ENCODE results near the gene MCOLN1.
"Not testable (repeated sequence)": the region's sequence is repeated elsewhere in the genome, so short reads cannot be mapped to it uniquely, and the experiment has no call there.

Gene MCOLN1

DNA sequence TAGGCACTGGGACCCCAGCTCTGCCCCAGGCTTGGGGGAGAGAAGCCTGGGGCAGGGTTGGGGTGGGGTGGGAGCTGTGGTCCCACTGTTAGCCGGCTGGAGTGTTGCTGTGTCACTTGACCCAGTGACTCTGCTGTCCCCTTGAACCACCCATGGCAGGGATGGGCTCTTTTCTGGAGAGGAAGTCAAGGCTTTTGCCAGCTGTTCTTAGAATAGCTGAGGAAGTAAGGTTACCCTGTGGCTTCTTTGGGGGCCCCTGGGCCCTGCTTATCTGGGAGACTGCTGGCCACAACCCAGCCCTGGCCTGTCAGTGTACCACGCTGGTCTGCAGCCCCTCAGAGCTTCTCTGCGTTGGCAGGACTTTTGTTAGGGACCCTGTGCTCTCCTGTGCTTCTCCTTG, 22.2 kb downstream of the MCOLN1 start:
- DNase-seq, result no peak

DNA sequence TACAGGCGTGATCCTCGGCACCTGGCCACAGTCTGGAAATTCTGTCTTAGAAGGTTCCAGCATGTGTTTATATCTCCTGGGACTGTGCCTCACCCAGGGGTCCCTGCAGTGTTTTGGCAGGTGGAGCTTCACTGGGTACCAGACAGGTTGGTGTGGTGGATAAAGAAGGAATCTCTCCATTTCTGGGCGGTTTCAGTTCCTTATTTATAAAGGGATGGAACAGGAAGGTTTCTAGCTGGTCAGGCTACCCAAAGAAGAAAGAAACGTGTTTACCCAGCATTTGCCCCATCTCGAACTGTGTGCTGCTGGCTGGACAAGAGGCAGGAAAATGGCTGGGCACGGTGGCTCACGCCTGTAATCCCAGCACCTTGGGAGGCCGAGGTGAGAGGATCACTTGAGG, 22.9 kb downstream of the MCOLN1 start:
- no peak for DNase-seq

GRCh38 chr19:7545904-7546303, 23.5 kb downstream of the MCOLN1 start:
- no peak for DNase-seq

DNA sequence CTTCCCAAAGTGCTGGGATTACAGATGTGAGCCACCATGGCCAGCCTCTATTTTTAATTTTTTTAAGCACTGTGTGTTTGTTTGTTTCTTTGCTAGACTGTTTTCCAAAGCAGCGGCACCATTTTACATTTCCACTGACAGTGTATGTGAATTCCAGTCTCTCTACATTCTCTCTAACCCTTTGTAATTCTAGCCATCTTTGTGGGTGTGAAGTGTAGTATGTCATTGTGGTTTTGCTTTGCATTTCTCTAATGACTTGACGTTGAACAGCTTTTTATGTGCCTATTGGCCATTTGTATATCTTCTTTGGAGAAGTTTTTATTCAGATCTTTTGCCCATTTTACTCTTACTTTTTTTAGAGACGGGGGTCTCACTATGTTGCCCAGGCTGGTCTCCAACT, 24.7 kb downstream of the MCOLN1 start:
- DNase-seq, result no peak

DNA sequence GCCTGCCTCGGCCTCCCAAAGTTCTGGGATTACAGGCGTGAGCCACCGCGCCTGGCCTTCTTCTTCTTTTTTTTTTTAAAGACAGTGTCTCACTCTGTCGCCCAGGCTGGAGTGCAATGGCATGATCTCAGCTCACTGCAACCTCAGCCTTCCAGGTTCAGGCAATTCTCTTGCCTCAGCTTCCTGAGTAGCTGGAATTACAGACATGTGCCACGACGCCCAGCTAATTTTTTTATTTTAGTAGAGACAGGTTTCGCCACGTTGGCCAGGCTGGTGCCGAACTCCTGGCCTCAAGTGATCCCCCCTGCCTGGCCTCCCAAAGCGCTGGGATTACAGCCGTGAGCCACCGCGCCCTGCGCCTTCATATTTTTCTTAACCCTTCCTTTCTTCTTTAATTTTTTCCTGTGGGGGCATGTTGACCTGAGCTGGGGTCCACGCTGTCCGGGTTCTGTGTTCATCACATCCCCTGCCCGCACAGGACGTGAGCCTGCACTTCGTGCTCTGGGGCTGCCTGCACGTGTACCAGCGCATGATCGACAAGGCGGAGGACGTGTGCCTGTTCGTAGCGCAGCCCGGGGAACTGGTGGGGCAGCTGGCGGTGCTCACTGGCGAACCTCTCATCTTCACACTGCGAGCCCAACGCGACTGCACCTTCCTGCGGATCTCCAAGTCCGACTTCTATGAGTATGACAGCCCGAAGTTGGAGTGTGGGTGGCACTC, 27.2 kb downstream of the MCOLN1 start:
- DNase-seq, result no peak

GRCh38 chr19:7550169-7550770, 27.8 kb downstream of the MCOLN1 start:
- DNase-seq, result no peak

DNA sequence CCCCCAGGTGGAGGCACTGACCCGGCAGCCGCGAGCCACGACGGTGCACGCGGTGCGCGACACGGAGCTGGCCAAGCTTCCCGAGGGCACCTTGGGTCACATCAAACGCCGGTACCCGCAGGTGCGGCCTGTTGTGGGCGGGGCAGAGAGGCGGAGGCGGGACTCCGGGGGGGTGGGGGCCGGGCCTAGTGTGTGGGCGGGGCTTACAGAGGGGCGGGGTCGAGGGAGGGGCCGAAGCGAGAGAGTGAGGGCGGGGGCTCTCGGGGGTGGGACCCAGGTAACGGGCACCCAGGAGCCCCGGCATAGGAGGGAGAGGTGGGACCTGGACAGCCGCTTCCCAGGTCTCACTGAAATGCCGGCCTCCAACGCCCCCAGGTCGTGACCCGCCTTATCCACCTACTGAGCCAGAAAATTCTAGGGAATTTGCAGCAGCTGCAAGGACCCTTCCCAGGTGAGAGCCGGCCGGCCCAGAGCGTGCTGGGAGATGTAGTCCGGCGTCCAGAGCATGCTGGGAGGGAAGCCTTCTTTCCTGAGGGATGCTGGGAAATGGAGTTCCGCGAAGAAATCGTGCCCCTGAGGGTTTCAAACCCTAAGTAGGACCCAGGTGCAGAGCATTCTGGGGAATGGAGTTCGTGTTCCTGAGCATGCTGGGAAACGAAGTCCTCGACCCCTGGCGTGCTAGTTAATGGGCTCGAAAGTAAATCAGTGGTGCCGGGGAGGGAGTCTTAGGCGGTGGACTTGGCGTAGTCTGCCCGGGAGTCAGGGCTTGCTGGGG, 28.8 kb downstream of the MCOLN1 start:
- DNase-seq, result no peak

GRCh38 chr19:7552781-7553180, 30.4 kb downstream of the MCOLN1 start:
- DNase-seq, result no peak

- no peak for DNase-seq
Measured at GRCh38 chr19:7554565-7554964, 32.1 kb downstream of the MCOLN1 start.

GRCh38 chr19:7554990-7555864, 32.8 kb downstream of the MCOLN1 start:
- DNase-seq, result no peak

DNA sequence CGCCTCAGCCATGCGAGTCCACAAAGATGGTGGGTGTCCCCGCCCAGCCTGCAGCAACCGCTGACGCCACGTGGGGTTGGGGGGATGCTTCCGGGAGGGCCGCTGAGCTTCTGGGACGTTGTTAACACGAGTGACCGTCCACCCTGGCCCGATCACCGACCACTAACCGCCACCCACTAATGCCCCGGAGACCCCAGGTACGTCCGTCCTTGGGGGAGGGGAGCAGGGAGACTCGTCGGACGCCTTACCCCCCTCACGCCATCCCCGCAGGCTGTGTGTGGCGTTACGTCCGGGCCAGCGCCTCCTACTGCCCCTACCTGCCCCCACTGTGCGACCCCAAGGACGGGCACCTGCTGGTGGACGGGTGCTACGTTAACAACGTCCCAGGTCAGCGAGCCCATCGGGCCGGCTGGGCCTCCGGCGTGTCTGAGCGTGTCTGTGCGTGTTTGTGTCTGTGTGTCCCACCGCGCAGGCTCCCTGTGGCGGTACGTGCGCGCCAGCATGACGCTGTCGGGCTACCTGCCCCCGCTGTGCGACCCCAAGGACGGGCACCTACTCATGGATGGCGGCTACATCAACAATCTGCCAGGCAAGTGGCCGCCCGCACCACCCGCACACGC, 34.4 kb downstream of the MCOLN1 start:
- DNase-seq, result no peak

- no peak for DNase-seq
Measured at GRCh38 chr19:7558667-7559066, 36.2 kb downstream of the MCOLN1 start.

DNA sequence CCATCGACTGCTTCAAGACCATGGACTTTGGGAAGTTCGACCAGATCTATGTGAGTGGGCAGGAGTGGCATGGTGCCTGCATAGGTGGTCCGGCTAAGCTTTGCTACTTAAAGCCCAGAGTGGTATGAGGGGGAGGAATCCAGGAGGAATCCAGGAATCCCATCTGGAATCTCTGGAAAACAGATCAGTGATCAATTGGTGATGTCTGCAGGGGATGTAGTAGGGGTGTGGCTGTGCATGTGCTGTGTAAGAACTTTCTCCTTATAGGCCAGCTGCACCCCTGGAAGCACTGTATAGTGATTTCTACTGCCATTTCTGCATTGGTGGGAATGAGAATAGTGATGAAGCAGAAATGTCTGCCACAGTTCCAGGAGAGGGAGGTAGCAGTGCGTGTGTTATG, 36.7 kb downstream of the MCOLN1 start:
- DNase-seq, result no peak

GRCh38 chr19:7560255-7560654, 37.8 kb downstream of the MCOLN1 start:
- no peak for DNase-seq

- DNase-seq, result no peak
Measured at GRCh38 chr19:7561325-7561724, 38.9 kb downstream of the MCOLN1 start.

DNA sequence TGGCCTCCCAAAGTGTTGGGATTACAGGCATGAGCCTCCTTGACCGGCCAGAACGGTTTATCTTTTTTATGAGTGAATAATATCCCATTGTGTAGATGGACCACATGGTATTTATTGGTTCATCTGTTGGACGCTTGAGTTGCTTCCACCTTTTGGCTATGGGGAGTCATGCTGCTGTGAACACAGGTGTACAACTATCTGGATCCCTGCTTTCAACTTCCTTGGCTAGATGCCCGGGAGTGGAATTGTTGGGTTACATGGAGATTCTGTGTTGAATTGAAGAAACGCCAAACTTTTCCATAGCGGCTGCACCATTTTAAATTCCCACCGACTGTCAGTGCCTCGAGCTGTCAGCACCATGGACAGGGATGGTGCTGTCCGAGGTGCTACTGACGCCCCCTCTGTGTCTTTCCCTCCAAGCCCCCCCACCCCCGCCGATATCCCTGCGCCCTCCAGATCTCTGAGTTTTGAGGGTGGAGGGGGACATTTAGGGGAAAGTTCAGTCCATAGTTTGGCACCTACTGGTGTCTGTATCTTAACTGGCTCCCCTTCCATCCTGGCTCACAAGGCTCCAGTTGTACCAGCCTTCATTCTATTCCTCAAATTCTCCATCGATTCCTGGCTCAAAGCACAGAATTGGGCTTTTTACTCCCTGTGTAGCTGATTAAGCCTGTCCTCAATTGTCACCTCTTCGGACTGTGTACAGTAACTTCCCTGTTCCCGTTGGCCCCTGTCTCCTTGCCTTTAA, 40.4 kb downstream of the MCOLN1 start:
- DNase-seq, result no peak

DNA sequence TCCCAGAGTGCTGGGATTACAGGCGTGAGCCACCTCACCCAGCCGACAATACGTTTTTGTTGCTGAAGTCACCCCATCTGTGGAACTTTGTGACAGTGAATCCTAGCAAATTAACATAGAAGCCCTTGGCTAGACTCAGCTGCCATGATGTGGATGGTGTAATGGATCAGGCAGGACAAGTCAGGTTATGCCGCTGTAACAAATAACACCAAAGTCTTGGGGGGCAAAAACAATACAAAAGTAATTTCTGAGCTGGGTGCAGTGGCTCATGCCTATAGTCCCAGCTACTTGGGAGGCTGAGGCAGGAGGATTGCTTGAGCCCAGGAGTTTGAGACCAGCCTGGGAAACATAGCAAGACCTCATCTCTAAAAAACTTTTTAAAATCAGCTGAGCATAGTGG, 42.4 kb downstream of the MCOLN1 start:
- DNase-seq, result no peak

DNA sequence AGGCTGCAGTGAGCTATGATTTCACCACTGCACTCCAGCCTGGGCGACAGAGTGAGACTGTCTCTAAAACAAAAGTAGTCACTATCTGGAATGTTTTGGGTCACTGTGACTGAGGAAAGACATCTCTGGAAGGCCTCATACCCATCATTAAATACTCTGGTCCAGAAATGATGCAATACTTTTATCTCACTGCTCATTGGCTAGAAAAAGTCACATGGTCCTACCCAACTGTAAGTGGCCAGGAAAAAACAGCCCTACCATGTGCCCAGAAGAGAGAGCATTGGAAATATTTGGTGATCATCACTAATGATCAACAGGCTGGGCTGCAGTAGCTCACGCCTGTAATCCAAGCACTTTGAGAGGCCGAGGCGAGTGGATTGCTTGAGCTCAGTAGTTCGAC, 42.9 kb downstream of the MCOLN1 start:
- DNase-seq, result no peak

GRCh38 chr19:7570761-7571160, 48.3 kb downstream of the MCOLN1 start:
- DNase-seq, result no peak

DNA sequence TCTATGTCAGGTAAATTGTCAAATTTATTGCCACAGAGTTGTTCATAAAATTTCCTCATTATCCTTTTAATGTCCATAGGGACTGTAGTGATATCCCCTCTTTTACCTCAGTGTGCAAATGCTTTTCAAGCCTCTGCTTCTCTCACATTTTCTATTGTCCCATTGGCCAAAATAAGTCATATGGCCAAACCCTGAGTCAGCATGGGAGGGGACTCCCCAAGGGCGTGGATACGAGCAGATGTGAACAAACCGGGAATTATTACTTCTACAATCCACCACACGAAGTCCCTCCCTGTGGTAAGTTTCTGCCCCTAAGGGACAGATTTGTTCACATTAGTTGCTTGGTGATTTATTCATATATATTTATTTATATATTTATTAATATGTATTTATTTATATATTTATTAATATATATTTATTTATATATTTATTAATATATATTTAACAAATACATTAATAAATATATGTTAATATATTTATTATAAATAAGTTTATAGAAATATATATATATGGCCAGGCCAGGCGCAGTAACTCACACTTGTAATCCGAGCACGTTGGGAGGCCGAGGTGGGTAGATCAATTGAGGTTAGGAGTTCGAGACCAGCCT, 53.1 kb downstream of the MCOLN1 start:
- no peak for DNase-seq

GRCh38 chr19:7577422-7577821, 55.0 kb downstream of the MCOLN1 start:
- not testable (repeated sequence) for DNase-seq

All from T-helper 9 cell (primary cell).